Measurements from ENCODE around the gene ADD3. TPM values are rescaled to one million over a fixed set of nuclear protein-coding genes. Genes with fewer than 3 reads are reported as not detected.

The ADD3 gene
- total RNA-seq, 1 experiment from 2014 or later = 59.9 TPM

- Histone ChIP-seq H2AFZ (ENCODE audit: low read length) (no peak overlapping the region), H3K18ac (ENCODE audit: insufficient read length, low read depth, low read length) (no peak overlapping the region), H2AK5ac (ENCODE audit: insufficient read length, low read length) (no peak overlapping the region), H2BK20ac (ENCODE audit: low read depth, low read length, poor library complexity, severe bottlenecking) (no peak overlapping the region), H3K4ac (ENCODE audit: low read depth, low read length) (no peak overlapping the region), H2BK120ac (ENCODE audit: low read depth, low read length, poor library complexity, severe bottlenecking) (no peak overlapping the region), H3T11ph (ENCODE audit: low read length) (no peak overlapping the region), H2BK12ac (ENCODE audit: insufficient read length, low read depth, low read length) (no peak overlapping the region), H4K5ac (ENCODE audit: insufficient read length, low read depth, low read length) (no peak overlapping the region), H3K9me3 (ENCODE audit: control insufficient read depth, low read depth, low read length) (no peaks in the 10 kb centered on the region), H3K23me2 (ENCODE audit: insufficient read length, low read depth, low read length, poor library complexity, severe bottlenecking) (no peaks in the 10 kb centered on the region), H3K56ac (ENCODE audit: insufficient read length, low read depth, low read length) (no peak overlapping the region), H3K4me2 (ENCODE audit: insufficient read depth, insufficient read length, low read length) (no peak overlapping the region), H3K23ac (ENCODE audit: insufficient read length, low read depth, low read length) (no peak overlapping the region), H3K9ac (ENCODE audit: extremely low read depth, insufficient read length, low read length) (no peak overlapping the region), H2BK5ac (ENCODE audit: insufficient read length, low read length) (no peak overlapping the region), H3K14ac (ENCODE audit: insufficient read depth, low read length) (no peak overlapping the region), H3K4me1 (ENCODE audit: insufficient read depth, low read length) (no peaks in the 10 kb centered on the region), H3K27ac (ENCODE audit: insufficient read length, low read depth, low read length) (no peak overlapping the region), H3K79me1 (ENCODE audit: insufficient read depth, low read depth, low read length, poor library complexity, severe bottlenecking) (no peaks in the 10 kb centered on the region), H4K8ac (replicated peaks; ENCODE audit: insufficient read length, low read depth, low read length) (no peak overlapping the region), H3K27me3 (ENCODE audit: insufficient read depth, low read length) (no peaks in the 10 kb centered on the region), H4K91ac (ENCODE audit: insufficient read length, low read depth, low read length) (no peak overlapping the region), H3K79me2 (ENCODE audit: insufficient read depth, low read length) (no peaks in the 10 kb centered on the region), H2BK15ac (ENCODE audit: low read depth, low read length) (no peak overlapping the region), H4K20me1 (ENCODE audit: control insufficient read depth, insufficient read depth, insufficient read length) (no peaks in the 10 kb centered on the region)
- peaks cover 80% of the 10 kb centered on the region for H3K27me3 Mint-ChIP-seq (ENCODE audit: low read depth)
- peaks cover 2 to 5% of the 10 kb centered on the region in 2 experiments for H3K4me1 Mint-ChIP-seq
- H3K36me3 Mint-ChIP-seq (ENCODE audit: insufficient read depth in 1 of 3, low read depth in 3 of 3) = no peaks in the 10 kb centered on the region
- H3K9me3 Mint-ChIP-seq = no peaks in the 10 kb centered on the region
- DNase-seq = no peak
- no peak overlapping the region for H3K27ac Mint-ChIP-seq
- TF ChIP-seq CTCF (conservative IDR thresholded peaks at IDR 0.05) = no peak
- H3K4me3 Mint-ChIP-seq = no peak overlapping the region
- whole genome bisulfite sequencing (ENCODE audit: extremely low coverage, insufficient read length, low lambda C conversion rate) = no CpG with 5 or more reads among the region's 10 CpGs
These were observed 173.7 kb downstream of the ADD3 start for GRCh38 chr10:110181451-110181850.

Measured in H9 (cell line).